GM04504 (cell line): ENCODE measurements around the gene ST3GAL4.
"Not testable (repeated sequence)": the region's sequence is repeated elsewhere in the genome, so short reads cannot be mapped to it uniquely, and the experiment has no call there.

Source experiments
- DNase-seq: peaks from one replicate; pipeline ENCODE4 v3.0.0-alpha.2; 2012; ENCODE audit warnings: low read depth

Gene ST3GAL4

DNA sequence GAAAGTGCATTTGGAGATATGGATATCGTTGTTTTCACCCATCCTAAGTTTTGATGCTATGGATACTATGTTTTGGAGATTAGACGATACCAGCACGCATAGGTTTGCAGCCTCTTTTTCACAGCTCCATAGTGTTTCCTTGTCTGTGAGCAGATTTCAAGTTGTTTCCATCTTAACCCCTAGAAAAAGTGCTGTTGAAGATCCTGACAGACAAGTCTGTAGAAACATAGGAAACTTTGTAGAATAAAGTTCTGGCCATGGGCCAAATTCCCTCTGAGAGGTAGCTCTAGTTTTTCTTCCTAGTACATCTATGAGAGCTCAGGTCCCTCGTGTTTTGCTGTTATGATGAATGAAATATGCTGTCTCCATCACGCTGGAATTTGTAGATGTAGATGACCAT lies 32.4 kb downstream of the ST3GAL4 start:
- no peak for DNase-seq

DNA sequence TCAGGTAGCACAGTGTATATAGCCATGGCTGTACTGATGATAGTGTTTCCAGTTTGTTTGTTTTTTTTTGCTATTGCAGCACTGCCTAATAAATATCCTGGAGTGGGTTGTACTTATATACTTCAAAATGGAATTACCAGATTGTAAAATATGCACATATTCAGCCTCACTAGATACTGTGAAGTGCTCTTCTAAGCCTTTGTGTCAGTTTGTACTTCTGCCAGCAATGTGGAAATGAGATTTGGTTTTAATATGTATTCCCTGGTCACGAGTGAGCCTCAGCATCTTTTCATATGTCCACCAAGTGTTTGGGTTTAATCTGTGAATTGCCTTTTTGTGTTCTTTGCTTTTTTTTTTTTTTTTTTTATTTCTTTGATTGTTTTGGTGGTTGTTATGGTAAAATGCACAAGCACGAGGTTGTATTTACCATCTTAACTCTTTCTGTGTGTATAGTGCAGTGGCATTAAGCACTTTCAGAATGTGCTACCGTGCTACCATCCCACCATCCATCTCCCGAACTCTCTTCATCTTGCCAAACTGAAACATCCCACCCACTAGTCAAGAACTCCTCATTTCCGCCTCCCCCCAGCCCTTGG lies 34.9 kb downstream of the ST3GAL4 start:
- DNase-seq = no peak

DNA sequence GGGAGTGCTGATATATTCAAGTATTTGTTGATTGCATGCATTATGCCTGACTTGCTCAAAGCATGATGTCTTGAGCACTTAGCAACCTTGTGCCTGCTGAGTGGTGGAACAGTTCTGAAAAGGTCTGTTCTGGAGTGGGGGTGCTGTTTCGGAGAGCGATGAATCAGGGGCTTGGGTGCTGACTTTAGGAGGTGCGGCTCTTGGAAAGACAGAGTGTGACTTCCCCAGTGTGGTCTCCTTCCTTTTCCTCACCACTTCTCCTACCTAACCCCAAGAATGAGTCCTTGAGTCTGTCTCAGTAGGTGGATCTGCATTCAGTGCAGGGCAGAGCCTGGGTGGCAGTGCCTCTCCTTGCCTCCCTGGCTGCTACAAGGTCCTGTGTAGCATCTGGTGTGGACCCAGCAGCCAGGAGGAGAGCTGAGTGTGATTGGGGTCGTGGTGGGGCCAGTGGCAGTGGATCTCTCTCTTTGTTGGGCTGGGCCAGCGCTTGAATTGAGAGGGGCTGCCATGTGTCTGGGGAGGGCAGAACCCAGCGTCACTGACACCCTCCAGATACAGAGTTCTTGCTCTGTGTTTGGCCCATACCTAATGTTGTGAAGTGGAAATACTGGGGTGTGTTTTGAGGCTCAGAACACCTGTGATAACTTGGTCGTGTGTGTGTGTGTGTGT lies 35.9 kb downstream of the ST3GAL4 start:
- DNase-seq = no peak

DNA sequence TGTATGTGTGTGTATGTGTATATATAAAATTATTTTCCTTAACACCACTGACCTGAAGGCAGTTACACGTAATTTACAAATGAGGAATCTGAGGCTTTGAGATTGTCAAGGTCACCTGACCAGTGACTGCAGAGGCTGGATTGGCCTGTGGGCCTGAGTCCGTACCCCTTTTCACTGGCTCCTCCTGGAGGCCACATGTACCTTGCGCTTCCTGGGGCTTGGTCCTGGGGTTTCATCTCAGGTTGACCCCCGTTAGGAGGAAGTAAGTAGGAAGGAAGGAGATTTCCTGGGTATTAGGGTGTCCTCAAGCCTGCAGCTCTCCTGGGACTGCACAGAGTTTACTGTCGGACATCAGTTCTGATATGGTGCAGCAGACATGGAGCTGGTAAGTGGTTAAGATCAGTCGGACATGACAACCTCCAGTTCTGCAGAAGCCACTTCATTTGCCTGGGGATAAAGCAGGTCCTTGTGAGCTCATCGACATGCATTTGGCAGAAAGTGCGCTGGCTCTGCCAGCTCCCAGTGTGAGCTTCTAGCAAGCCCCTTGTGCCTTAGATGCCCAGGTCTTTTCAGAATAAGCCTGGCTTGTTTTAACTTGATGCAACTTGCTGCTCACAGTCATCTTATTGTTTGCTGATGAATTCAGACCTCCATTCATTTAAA lies 36.6 kb downstream of the ST3GAL4 start:
- no peak for DNase-seq

DNA sequence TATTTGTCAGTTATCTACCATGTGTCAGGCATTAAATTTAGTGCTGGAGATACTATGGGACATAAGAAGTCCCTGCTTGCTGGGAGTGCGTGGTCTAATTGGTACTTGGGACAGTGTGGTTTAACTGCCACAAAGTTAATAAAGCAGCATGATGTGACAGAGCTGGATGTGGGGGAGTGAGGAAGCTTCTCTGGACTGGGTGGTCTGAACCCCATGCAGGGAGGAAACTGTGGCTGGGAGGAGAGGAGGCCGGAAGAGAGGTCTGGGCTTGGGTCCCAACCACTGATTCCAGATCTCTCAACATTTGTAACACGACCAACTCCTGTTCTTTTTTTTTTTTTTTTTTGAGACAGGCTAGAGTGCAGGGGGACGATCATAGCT lies 37.1 kb downstream of the ST3GAL4 start:
- DNase-seq = no peak

- DNase-seq = no peak
These were observed 37.7 kb downstream of the ST3GAL4 start for GRCh38 chr11:126393143-126393542.

DNA sequence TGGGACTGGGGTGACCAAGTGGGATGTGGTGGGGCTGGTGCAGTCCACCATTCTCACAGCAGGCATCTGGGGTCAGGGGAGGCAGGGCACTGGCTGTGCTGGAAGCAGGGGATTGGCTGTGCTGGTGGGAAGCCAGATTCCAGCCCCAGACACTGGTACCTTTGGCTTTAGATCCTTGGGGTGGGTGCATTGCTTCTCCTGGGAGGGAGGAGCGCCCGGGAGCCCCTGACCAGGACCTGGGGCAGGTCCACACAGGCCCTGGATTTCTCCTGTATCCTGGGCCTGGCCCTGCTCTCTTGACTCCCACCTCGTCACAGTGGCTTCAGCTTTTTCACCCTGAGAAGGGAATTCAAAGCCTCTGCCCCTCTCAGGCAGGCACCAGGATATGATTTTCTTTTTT lies 38.5 kb downstream of the ST3GAL4 start:
- DNase-seq = no peak

- DNase-seq = not testable (repeated sequence)
These were observed 39.2 kb downstream of the ST3GAL4 start for GRCh38 chr11:126394634-126395072.

DNA sequence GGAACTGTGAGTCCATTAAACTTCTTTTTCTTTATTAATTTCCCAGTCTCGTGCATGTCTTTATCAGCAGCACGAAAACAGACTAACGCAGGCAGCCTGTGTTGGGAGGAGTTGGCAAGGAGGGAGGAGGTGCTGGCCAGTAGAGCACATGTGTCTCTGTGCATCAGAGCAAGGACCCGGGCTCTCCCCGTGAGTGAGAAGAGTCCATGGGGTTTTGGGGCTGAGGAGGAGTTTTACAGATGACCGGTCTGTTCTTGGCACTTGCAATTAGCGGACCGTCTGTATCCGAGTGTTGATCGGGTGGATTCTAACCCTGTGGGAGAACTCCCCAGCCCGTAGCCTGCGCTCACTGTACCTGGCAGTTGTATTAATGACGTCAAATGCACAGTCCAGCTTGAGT lies 40.3 kb downstream of the ST3GAL4 start:
- DNase-seq = not testable (repeated sequence)

- not testable (repeated sequence) for DNase-seq
These were observed 40.8 kb downstream of the ST3GAL4 start for GRCh38 chr11:126396266-126396665.

- DNase-seq = no peak
These were observed 41.5 kb downstream of the ST3GAL4 start for GRCh38 chr11:126396965-126397364.

DNA sequence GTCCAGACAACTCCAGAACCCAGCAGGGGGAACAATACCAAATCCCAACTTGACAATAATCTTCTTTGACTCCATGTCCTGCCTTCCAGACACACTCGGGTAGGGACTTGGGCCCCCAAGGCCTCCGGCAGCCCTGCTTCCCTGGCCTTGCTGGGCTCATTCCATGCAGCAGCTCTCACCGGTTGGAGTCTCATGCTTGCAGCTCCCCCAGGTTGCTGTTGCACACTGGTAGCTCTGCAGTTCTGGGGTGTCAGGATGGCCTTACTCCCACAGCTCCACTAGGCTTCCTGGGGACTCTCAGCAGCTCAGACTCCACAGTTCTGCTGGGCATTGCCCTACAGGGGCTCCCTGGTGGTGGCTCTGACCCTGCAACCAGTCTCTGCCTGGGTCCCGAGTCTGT lies 42.8 kb downstream of the ST3GAL4 start:
- no peak for DNase-seq

GRCh38 chr11:126398721-126399120 lies 43.2 kb downstream of the ST3GAL4 start:
- DNase-seq = no peak

DNA sequence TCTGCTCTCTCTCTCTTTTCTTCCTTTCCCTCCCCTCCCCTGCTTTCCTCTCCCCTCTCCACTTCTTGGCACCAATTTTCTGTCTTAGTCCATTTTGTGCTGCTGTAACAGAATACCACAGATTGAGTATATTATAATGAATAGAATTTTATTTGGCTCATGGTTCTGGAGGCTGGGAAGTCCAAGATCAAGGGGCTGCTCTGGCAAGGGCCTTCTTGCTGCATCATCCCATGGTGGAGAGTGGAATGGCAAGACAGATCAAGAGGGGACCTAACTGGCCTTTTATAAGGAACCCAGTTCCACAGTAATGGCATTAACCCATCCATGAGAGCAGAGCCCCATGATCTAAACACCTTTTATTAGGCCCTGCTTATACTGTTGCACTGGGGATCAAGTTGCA lies 44.5 kb downstream of the ST3GAL4 start:
- DNase-seq = no peak

- DNase-seq = no peak
These were observed 45.0 kb downstream of the ST3GAL4 start for GRCh38 chr11:126400479-126400878.

DNA sequence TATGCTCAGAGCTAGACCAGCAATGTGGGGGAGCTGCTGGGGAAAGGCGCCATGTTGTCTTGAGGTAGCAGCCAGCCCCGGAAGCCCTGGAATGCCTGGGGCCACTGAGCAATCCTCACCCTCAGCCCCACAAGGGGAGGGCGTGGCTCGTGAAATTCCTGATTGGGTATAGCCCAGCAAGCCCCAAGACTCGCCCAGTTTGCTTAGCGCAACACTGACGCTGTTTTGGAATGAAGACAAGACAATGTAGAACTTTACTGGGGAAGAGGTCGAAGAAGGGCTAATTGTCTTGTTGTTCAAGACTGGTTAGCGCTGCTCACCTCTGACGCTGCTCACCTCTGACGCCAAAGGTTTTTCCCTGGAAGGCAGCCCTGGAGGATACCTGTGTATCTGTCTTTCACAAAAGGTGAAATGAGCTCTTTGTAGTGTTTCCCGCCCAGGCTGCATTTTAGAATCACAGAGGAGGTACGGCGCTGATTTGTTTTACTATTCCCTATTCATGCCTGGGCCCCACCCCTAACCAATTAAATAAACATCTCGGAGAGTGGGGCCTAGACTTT lies 47.6 kb downstream of the ST3GAL4 start:
- no peak for DNase-seq

GRCh38 chr11:126403658-126404057 lies 48.2 kb downstream of the ST3GAL4 start:
- no peak for DNase-seq

- no peak for DNase-seq
These were observed 48.9 kb downstream of the ST3GAL4 start for GRCh38 chr11:126404367-126404766.

DNA sequence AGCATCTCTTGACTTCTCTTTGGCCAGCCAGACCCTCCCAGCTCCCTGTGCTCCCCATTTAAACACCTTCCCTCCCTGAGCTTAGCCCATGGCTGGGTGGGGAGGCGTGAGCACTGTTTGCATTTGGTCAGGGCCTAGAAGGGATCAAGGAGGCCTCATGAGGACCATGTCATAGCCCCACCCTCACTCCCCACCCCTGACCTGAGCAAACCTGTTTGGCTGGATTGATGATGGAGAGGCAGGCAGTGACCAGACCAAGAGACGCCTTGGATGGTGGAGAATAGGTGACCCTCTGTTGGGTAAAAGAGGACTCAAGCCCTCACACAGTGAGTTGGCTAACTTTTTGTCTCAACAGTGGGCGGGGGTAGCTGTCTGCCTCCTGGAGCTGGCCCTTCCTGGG lies 49.9 kb downstream of the ST3GAL4 start:
- DNase-seq = no peak

- no peak for DNase-seq
These were observed 50.4 kb downstream of the ST3GAL4 start for GRCh38 chr11:126405906-126406305.

- DNase-seq = no peak
These were observed 50.9 kb downstream of the ST3GAL4 start for GRCh38 chr11:126406368-126406767.

GRCh38 chr11:126407101-126407521 lies 51.6 kb downstream of the ST3GAL4 start:
- DNase-seq = no peak

- DNase-seq = no peak
These were observed 52.3 kb downstream of the ST3GAL4 start for GRCh38 chr11:126407682-126408288.
